IMR-90 (cell line): ENCODE data around the gene TMEM43.

Source experiments
- BHLHE40 ChIP-seq: fragments of 150-350 bp; IDR thresholded peaks from 2 replicates; pipeline ENCODE4 v1.6.1; 2016; ENCODE audit warnings: mild to moderate bottlenecking, low read depth, low read length
- CHD1 ChIP-seq: IDR thresholded peaks from 2 replicates; pipeline ENCODE4 v1.6.1; 2012; ENCODE audit warnings: low read depth, low read length, improper control_type of control experiment
- CTCF ChIP-seq: conservative IDR thresholded peaks from 2 replicates; pipeline ENCODE4 v1.5.1; 2012; ENCODE audit warnings: mild to moderate bottlenecking, low read depth, low read length, improper control_type of control experiment
- FOS ChIP-seq: fragments of 150-350 bp; IDR thresholded peaks from 2 replicates; pipeline ENCODE4 v1.6.1; 2016; ENCODE audit warnings: low read depth, low read length
- MAFK ChIP-seq: IDR thresholded peaks from 2 replicates; pipeline ENCODE4 v1.6.1; 2012; ENCODE audit warnings: low read depth, low read length, improper control_type of control experiment
- NFE2L2 ChIP-seq: fragments of 150-350 bp; IDR thresholded peaks from 2 replicates; pipeline ENCODE4 v1.6.1; 2016; ENCODE audit warnings: low read depth, mild to moderate bottlenecking, low read length
- RAD21 ChIP-seq: IDR thresholded peaks from 2 replicates; pipeline ENCODE4 v1.6.1; 2012; ENCODE audit warnings: low read length, improper control_type of control experiment
- RCOR1 ChIP-seq: IDR thresholded peaks from 2 replicates; pipeline ENCODE4 v1.6.1; 2012; ENCODE audit warnings: mild to moderate bottlenecking, low read length, improper control_type of control experiment; ENCODE audit not compliant: insufficient replicate concordance
- RFX5 ChIP-seq: IDR thresholded peaks from 2 replicates; pipeline ENCODE4 v1.8.0; 2012; ENCODE audit warnings: low read depth, mild to moderate bottlenecking, low read length, moderate library complexity
- SMC3 ChIP-seq: fragments of 150-350 bp; IDR thresholded peaks from 2 replicates; pipeline ENCODE4 v1.6.1; 2016; ENCODE audit warnings: low read depth, mild to moderate bottlenecking, antibody characterized with exemption, low read length, moderate library complexity

- TF ChIP-seq MAFK (no peak), CTCF (no peak), RAD21 (no peak), RFX5 (no peak), SMC3 (no peak), BHLHE40 (no peak), FOS (no peak), CHD1 (no peak), NFE2L2 (no peak), RCOR1 (no peak)
Observed at GRCh38 chr3:14130707-14131106, 5.9 kb downstream of the TMEM43 start.
